Pancreas (tissue), 10 donors: Measurements from ENCODE around the gene CRYGN. TPM values are rescaled to one million over a fixed set of nuclear protein-coding genes. Genes with fewer than 3 reads are reported as not detected.

Source experiments
- ATAC-seq, 4 donors: fragments of 200-7000 bp; cut with Tn5 transposase; one replicate each; pipeline versions ENCODE4 v1.8.0 to v1.9.1; 2020; ENCODE audit warnings: mild to moderate bottlenecking in 4 of 4, moderate library complexity in 4 of 4
- DNase-seq, 6 donors: peaks; one replicate each; pipeline ENCODE4 v3.0.0-alpha.2; 2020
- FAIRE-seq: peaks from 2 replicates; lab custom pipeline; 2012; peaks lifted over from hg19 to GRCh38; lab: Jason Lieb, UNC
- H3K27ac ChIP-seq, 4 donors: fragments of 200-600 bp; sonication (generic); 1 replicate in 3 of 4; 2 replicates in 1 of 4; pipeline versions ENCODE4 v1.5.0 to v1.8.0; 2020
- H3K27me3 ChIP-seq, 4 donors: fragments of 200-600 bp; one replicate each; pipeline ENCODE4 v1.8.0; 2021
- H3K36me3 ChIP-seq, 3 donors: fragments of 200-600 bp; sonication (generic) in 1 of 3; one replicate each; pipeline versions ENCODE4 v1.5.0 to v1.8.0; 2020 to 2021
- H3K4me1 ChIP-seq, 3 donors: fragments of 200-600 bp; one replicate each; pipeline ENCODE4 v1.8.0; 2021
- H3K4me3 ChIP-seq, 4 donors: fragments of 200-600 bp; sonication (generic) in 2 of 4; one replicate each; pipeline versions ENCODE4 v1.5.0 to v1.8.0; 2020 to 2021
- H3K9me3 ChIP-seq, 4 donors: fragments of 200-600 bp; one replicate each; pipeline ENCODE4 v1.8.0; 2021
- CTCF ChIP-seq, 4 donors: fragments of 200-600 bp; sonication (generic) in 3 of 4; IDR thresholded peaks; one replicate each; pipeline versions ENCODE4 v1.5.0 to v1.8.0; 2021; ENCODE audit warnings: antibody characterized with exemption in 4 of 4
- whole genome bisulfite sequencing, 2 donors: extraction: QIAGEN DNeasy Blood & Tissue Kit; methylation state at CpG; one replicate each; pipeline ENCODE4 v1.1.7; 2013; 5-methylcytosine and 5-hydroxymethylcytosine counted together
- intact Hi-C, 3 donors: fragments of 100-400 bp; cut with DNase I; formaldehyde crosslinking; loops; one replicate each; pipeline versions ENCODE4 v1.11.1 to v1.14.2; 2022
- polyA plus RNA-seq, 2 donors: library from polyadenylated mRNA; stranded (reverse); fragments of 200-250 nt; gene quantifications; one replicate each; pipeline ENCODE4 v1.2.3, GENCODE V29; 2013
- total RNA-seq, 6 donors: library from RNA; stranded (reverse); fragmentation: NEBNext Ultra II Directional in 4 of 6; extraction: Animal tissue kit (Norgen Biotek cat#: 25700) in 4 of 6; gene quantifications; one replicate each; pipeline versions ENCODE4 v1.2.1 to v1.2.4, GENCODE V29; 2021 to 2023
- donor health status: healthy with polysubstance abuse.
- donor health status: DM: no; HTN: no; CAD: no; lungs with moderate emphysema.
- donor health status: DM: no; HTN: no; CAD: no.
- donor health status: control.
- donor health status: control.
- donor health status: Bipolar disorder and iron deficiency.
- donor health status: DM: yes; HTN: yes; CAD: no.
- donor health status: DM: no; HTN: no; CAD: no.
- donor health status: DM: no; HTN: no; CAD: no.
- donor health status: DM: yes; HTN: yes; CAD: no.

CRYGN gene
- total and polyA plus RNA-seq, 8 donors: 0.07 to 0.18 (median 0.08) TPM; not detected in 4

- DNase-seq (peak in 1 of 6 donors; percentile 15), FAIRE-seq (no peak), ATAC-seq (no peak)
- WGBS, 2 donors: 86 to 91% methylated on average over 17 of the region's 17 CpGs
- Histone ChIP-seq H3K27ac (no peak overlapping the region), H3K9me3 (no peaks in the 10 kb centered on the region), H3K4me1 (no peaks in the 10 kb centered on the region), H3K36me3 (no peaks in the 10 kb centered on the region), H3K4me3 (no peak overlapping the region), H3K27me3 (peaks cover 0 to 7% (median 0%) of the 10 kb centered on the region in 4 donors)
- no peak for TF ChIP-seq CTCF (IDR thresholded peaks at IDR 0.05)
- intact Hi-C loops: no loop called here
Observed at GRCh38 chr7:151438864-151439601, 908 bp downstream of the CRYGN start.

GRCh38 chr7:151437866-151438516, 1.9 kb downstream of the CRYGN start:
- intact Hi-C loops: no loop called here
- FAIRE-seq (no peak), DNase-seq (peak in 1 of 6 donors; percentile 41), ATAC-seq (no peak)
- TF ChIP-seq CTCF (IDR thresholded peaks at IDR 0.05): no peak
- Histone ChIP-seq H3K4me3 (no peak overlapping the region), H3K9me3 (no peaks in the 10 kb centered on the region), H3K4me1 (no peaks in the 10 kb centered on the region), H3K27ac (no peak overlapping the region), H3K27me3 (peaks cover 0 to 7% (median 0%) of the 10 kb centered on the region in 4 donors), H3K36me3 (no peaks in the 10 kb centered on the region)
- WGBS, 2 donors: 86 to 90% methylated on average over 23 of the region's 23 CpGs

DNA sequence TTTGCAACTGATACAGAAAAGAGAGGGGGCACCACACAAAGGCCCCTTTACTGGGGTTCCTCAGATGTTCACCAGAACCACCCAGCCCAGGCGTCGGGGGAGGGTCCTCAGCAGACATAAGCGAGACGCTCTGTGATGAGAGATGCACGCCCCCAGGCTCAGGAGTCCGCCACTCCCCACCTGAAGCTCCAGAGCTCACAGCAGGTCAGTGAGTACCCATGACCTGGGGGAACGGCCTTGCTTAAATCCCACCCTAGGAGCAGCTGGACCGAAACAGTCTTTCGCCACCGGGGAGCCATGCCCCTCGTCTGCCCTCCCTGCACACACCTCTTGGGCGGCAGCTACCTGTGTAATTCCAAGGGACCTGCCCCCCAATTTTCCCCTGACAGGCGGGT, 2.8 kb downstream of the CRYGN start:
- H3K4me1 ChIP-seq: no peaks in the 10 kb centered on the region
- no peak for FAIRE-seq
- DNase-seq: peak in 1 of 6 donors; percentile 47

GRCh38 chr7:151436446-151437158, 3.3 kb downstream of the CRYGN start:
- H3K36me3 ChIP-seq: no peaks in the 10 kb centered on the region
- peaks cover 0 to 7% (median 0%) of the 10 kb centered on the region in 4 donors for H3K27me3 ChIP-seq
- H3K27ac ChIP-seq: no peak overlapping the region
- DNase-seq (no peak), FAIRE-seq (no peak), ATAC-seq (peak in 1 of 4 donors; percentile 19)
- no peak overlapping the region for H3K4me3 ChIP-seq
- intact Hi-C loops: no loop called here
- H3K9me3 ChIP-seq: no peaks in the 10 kb centered on the region
- TF ChIP-seq CTCF (IDR thresholded peaks at IDR 0.05): no peak
- H3K4me1 ChIP-seq: no peaks in the 10 kb centered on the region
- 85 to 90% methylated on average over 9 of the region's 9 CpGs for WGBS, 2 donors

More for the DNA sequence above, 2.8 kb downstream of the CRYGN start:
- peaks cover 0 to 7% (median 0%) of the 10 kb centered on the region in 4 donors for H3K27me3 ChIP-seq
- no peak for ATAC-seq
- H3K27ac ChIP-seq: no peak overlapping the region
- 93 to 94% methylated on average over 13 of the region's 13 CpGs for WGBS, 2 donors
- intact Hi-C loops: no loop called here
- TF ChIP-seq CTCF (IDR thresholded peaks at IDR 0.05): no peak
- H3K9me3 ChIP-seq: no peaks in the 10 kb centered on the region
- H3K4me3 ChIP-seq: no peak overlapping the region
- H3K36me3 ChIP-seq: no peaks in the 10 kb centered on the region
